HCT116 (cell line): ENCODE results near the gene SCGB2A2. TPM values are rescaled to one million over a fixed set of nuclear protein-coding genes. Genes with fewer than 3 reads are reported as not detected.

Experiments used
- ATAC-seq: fragments of 200-7000 bp; cut with Tn5 transposase; 2 replicates; pipeline ENCODE4 v1.9.1; 2020; ENCODE audit warnings: mild to moderate bottlenecking, moderate library complexity
- BruUV-seq: library from RNA; stranded (reverse); fragments of 400-500 nt; replicated peaks from 2 replicates; lab custom pipeline; 2021; lab: Mats Ljungman, UMichigan
- CTCF ChIA-PET: fragments of 300-600 bp; sonication (Branson Sonifier 250); formaldehyde crosslinking; loops from one replicate; lab custom pipeline; 2021; ENCODE audit warnings: antibody characterized with exemption; lab: Charles Lee
- POLR2A ChIA-PET: fragments of 300-600, 350-600 bp; sonication (Branson Sonifier 250); formaldehyde crosslinking; loops from one replicate; lab custom pipeline; 2021; ENCODE audit warnings: antibody characterized with exemption; lab: Charles Lee
- RAD21 ChIA-PET, 2 experiments: fragments of 300-600 bp; sonication (Branson Sonifier 250); formaldehyde crosslinking; loops; one replicate each; lab custom pipeline; 2023; ENCODE audit warnings: low total read pairs in 2 of 2; ENCODE audit not compliant: uncharacterized antibody in 2 of 2, unreplicated experiment in 2 of 2, low non-redundant PET in 1 of 2; lab: Charles Lee
- DNase-seq: peaks from one replicate; pipeline ENCODE4 v3.0.0-alpha.2; 2010; ENCODE audit warnings: low read depth, low spot score
- H2AFZ ChIP-seq: fragments of 200-600 bp; shearing (Covaris generic), sonication (generic); 2 replicates; pipeline ENCODE4 v1.6.1; 2017; ENCODE audit warnings: low read depth, mixed run types, mixed read lengths, antibody characterized with exemption, low read length; ENCODE audit not compliant: poor library complexity, severe bottlenecking
- H3K27ac ChIP-seq: 2 replicates; pipeline ENCODE4 v1.5.1; 2012; ENCODE audit warnings: low read depth, low read length
- H3K27me3 ChIP-seq: fragments of 200-600 bp; sonication (generic); 2 replicates; pipeline ENCODE4 v1.6.1; 2016; ENCODE audit warnings: mixed run types, low read length, mixed read lengths; ENCODE audit not compliant: insufficient read depth
- H3K36me3 ChIP-seq, 2 experiments: fragments of 200-500 bp in 1 of 2; fragments of 200-600 bp in 1 of 2; sonication (Bioruptor generic) in 1 of 2; sonication (generic) in 1 of 2; 2 replicates each; pipeline versions ENCODE4 v1.5.1 to v1.6.1; 2014 to 2016; ENCODE audit warnings: low read length in 2 of 2, inconsistent platforms in 1 of 2, mixed read lengths in 1 of 2, mixed run types in 1 of 2; ENCODE audit not compliant: insufficient read depth in 2 of 2, control insufficient read depth in 1 of 2
- H3K4me1 ChIP-seq, 2 experiments: fragments of 200-600 bp in 1 of 2; sonication (generic) in 1 of 2; 2 replicates each; pipeline versions ENCODE4 v1.5.1 to v1.6.1; 2012 to 2017; ENCODE audit warnings: low read length in 2 of 2, inconsistent platforms in 1 of 2, mild to moderate bottlenecking in 1 of 2, mixed read lengths in 1 of 2, mixed run types in 1 of 2, moderate library complexity in 1 of 2; ENCODE audit not compliant: insufficient read depth in 2 of 2, control insufficient read depth in 1 of 2
- H3K4me2 ChIP-seq: fragments of 200-600 bp; sonication (generic); 2 replicates; pipeline ENCODE4 v1.6.1; 2017; ENCODE audit warnings: mixed run types, low read length, mixed read lengths
- H3K4me3 ChIP-seq, 2 experiments: fragments of 200-600 bp in 1 of 2; sonication (generic) in 1 of 2; replicated peaks in 1 of 2; 2 replicates each; pipeline ENCODE4 v1.5.1; 2011 to 2016; ENCODE audit warnings: low read length in 2 of 2, control low read depth in 1 of 2, low read depth in 1 of 2, mild to moderate bottlenecking in 1 of 2, mixed read lengths in 1 of 2, mixed run types in 1 of 2
- H3K79me2 ChIP-seq: fragments of 200-600 bp; sonication (generic); 2 replicates; pipeline ENCODE4 v1.6.1; 2017; ENCODE audit warnings: mild to moderate bottlenecking, mixed run types, low read length, moderate library complexity, mixed read lengths; ENCODE audit not compliant: insufficient read depth
- H3K9ac ChIP-seq: fragments of 200-600 bp; sonication (generic); 2 replicates; pipeline ENCODE4 v1.6.1; 2016; ENCODE audit warnings: low read length, mixed read lengths
- H3K9me2 ChIP-seq: fragments of 200-600 bp; sonication (generic), shearing (Covaris generic); 2 replicates; pipeline ENCODE4 v1.6.1; 2017; ENCODE audit warnings: mixed run types, mild to moderate bottlenecking, moderate library complexity; ENCODE audit not compliant: insufficient read depth
- H3K9me3 ChIP-seq, 2 experiments: fragments of 200-500 bp in 1 of 2; fragments of 200-600 bp in 1 of 2; sonication (Bioruptor generic) in 1 of 2; sonication (generic) in 1 of 2; 2 replicates each; pipeline ENCODE4 v1.6.1; 2014 to 2017; ENCODE audit warnings: low read length in 2 of 2, mixed read lengths in 2 of 2, inconsistent platforms in 1 of 2, low read depth in 1 of 2, mild to moderate bottlenecking in 1 of 2, mixed run types in 1 of 2, moderate library complexity in 1 of 2; ENCODE audit not compliant: control insufficient read depth in 1 of 2, insufficient read depth in 1 of 2
- H4K20me1 ChIP-seq: fragments of 200-600 bp; sonication (generic), shearing (Covaris generic); 2 replicates; pipeline ENCODE4 v1.6.1; 2017; ENCODE audit warnings: mixed run types, mild to moderate bottlenecking, moderate library complexity; ENCODE audit not compliant: insufficient read depth
- CEBPB ChIP-seq: IDR thresholded peaks from 2 replicates; pipeline ENCODE4 v1.6.1; 2012; ENCODE audit warnings: low read depth
- ELF1 ChIP-seq: IDR thresholded peaks from 2 replicates; pipeline ENCODE4 v1.6.1; 2012; ENCODE audit warnings: low read depth, borderline replicate concordance
- FOSL1 ChIP-seq: IDR thresholded peaks from 2 replicates; pipeline ENCODE4 v1.6.1; 2012; ENCODE audit warnings: low read depth
- MAX ChIP-seq: IDR thresholded peaks from 2 replicates; pipeline ENCODE4 v1.6.1; 2012
- POLR2AphosphoS5 ChIP-seq: IDR thresholded peaks from 2 replicates; pipeline ENCODE4 v1.6.1; 2011; ENCODE audit warnings: mild to moderate bottlenecking, low read depth, low read length, moderate library complexity
- REST ChIP-seq: IDR thresholded peaks from 2 replicates; pipeline ENCODE4 v1.6.1; 2012; ENCODE audit warnings: low read depth
- SP1 ChIP-seq: IDR thresholded peaks from 2 replicates; pipeline ENCODE4 v1.6.1; 2012; ENCODE audit warnings: low read depth
- SRF ChIP-seq: IDR thresholded peaks from 2 replicates; pipeline ENCODE4 v1.6.1; 2012; ENCODE audit warnings: low read depth
- TCF7L2 ChIP-seq: IDR thresholded peaks from 2 replicates; pipeline ENCODE4 v1.7.0; 2011; ENCODE audit warnings: borderline replicate concordance, inconsistent platforms; ENCODE audit not compliant: insufficient read depth, insufficient read length; ENCODE audit errors: extremely low read depth
- YY1 ChIP-seq: IDR thresholded peaks from 2 replicates; pipeline ENCODE4 v1.6.1; 2011; ENCODE audit warnings: low read length, low read depth, moderate library complexity, mild to moderate bottlenecking; ENCODE audit not compliant: insufficient replicate concordance; ENCODE audit errors: extremely low read depth
- ZNF274 ChIP-seq: fragments of 200-500 bp; sonication (Bioruptor generic); IDR thresholded peaks from 2 replicates; pipeline ENCODE4 v1.6.1; 2014; ENCODE audit warnings: mild to moderate bottlenecking, low read depth, low read length, inconsistent platforms
- intact Hi-C: fragments of 100-400 bp; cut with micrococcal nuclease; formaldehyde crosslinking; loops from 2 replicates; pipeline ENCODE4 v1.10.0; 2022
- total RNA-seq: library from RNA; stranded (reverse); gene quantifications from one replicate; pipeline ENCODE4 v1.2.1, GENCODE V29; 2021; ENCODE audit not compliant: unreplicated experiment
- TF ChIP-seq, protein P1 (sequence below): IDR thresholded peaks from 2 replicates; pipeline ENCODE4 v1.6.1; 2011; ENCODE audit warnings: mild to moderate bottlenecking, low read length, moderate library complexity; ENCODE audit not compliant: insufficient replicate concordance; ENCODE audit errors: extremely low read depth

SCGB2A2 gene
- total RNA-seq, 1 experiment from 2014 or later: not detected

- no TSS peak for BruUV-seq
- no peaks in the 10 kb centered on the region for H3K79me2 ChIP-seq
- no peak for TF ChIP-seq POLR2AphosphoS5
- TF ChIP-seq ZNF274: no peak
- TF ChIP-seq, protein P1, sequence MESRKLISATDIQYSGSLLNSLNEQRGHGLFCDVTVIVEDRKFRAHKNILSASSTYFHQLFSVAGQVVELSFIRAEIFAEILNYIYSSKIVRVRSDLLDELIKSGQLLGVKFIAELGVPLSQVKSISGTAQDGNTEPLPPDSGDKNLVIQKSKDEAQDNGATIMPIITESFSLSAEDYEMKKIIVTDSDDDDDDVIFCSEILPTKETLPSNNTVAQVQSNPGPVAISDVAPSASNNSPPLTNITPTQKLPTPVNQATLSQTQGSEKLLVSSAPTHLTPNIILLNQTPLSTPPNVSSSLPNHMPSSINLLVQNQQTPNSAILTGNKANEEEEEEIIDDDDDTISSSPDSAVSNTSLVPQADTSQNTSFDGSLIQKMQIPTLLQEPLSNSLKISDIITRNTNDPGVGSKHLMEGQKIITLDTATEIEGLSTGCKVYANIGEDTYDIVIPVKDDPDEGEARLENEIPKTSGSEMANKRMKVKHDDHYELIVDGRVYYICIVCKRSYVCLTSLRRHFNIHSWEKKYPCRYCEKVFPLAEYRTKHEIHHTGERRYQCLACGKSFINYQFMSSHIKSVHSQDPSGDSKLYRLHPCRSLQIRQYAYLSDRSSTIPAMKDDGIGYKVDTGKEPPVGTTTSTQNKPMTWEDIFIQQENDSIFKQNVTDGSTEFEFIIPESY: no peak
- no peak for TF ChIP-seq MAX
- TF ChIP-seq SP1: no peak
- TF ChIP-seq YY1: no peak
- no peak for TF ChIP-seq ELF1
- no peak for TF ChIP-seq SRF
- no peak for TF ChIP-seq FOSL1
- no peak for TF ChIP-seq REST
- TF ChIP-seq CEBPB: no peak
- no peak for TF ChIP-seq TCF7L2
- H3K9me2 ChIP-seq: no peaks in the 10 kb centered on the region
- POLR2A ChIA-PET: no interaction called here
- H3K4me3 ChIP-seq: no peak overlapping the region
- RAD21 ChIA-PET: no interaction called here
- no peaks in the 10 kb centered on the region for H3K36me3 ChIP-seq
- H3K9me3 ChIP-seq: no peaks in the 10 kb centered on the region
- no peak for ATAC-seq
- H4K20me1 ChIP-seq: no peaks in the 10 kb centered on the region
- no peak overlapping the region for H2AFZ ChIP-seq
- intact Hi-C loops: no loop called here
- peaks cover 3 to 8% of the 10 kb centered on the region in 2 experiments; a peak in 2 of 4 replicates for H3K4me1 ChIP-seq
- H3K4me2 ChIP-seq: no peak overlapping the region
- H3K9ac ChIP-seq: no peak overlapping the region
- no peak for DNase-seq
- H3K27me3 ChIP-seq: peaks cover 42% of the 10 kb centered on the region
- no peak overlapping the region for H3K27ac ChIP-seq
- CTCF ChIA-PET: no interaction called here
Observed at GRCh38 chr11:62238151-62238550, 31.8 kb upstream of the SCGB2A2 start.
